HCT116 (cell line): ENCODE data around the gene UBAC2. TPM values are rescaled to one million over a fixed set of nuclear protein-coding genes. Genes with fewer than 3 reads are reported as not detected.

Source experiments
- ATAC-seq: fragments of 200-7000 bp; cut with Tn5 transposase; 2 replicates; pipeline ENCODE4 v1.9.1; 2020; ENCODE audit warnings: mild to moderate bottlenecking, moderate library complexity
- BruUV-seq: library from RNA; stranded (reverse); fragments of 400-500 nt; replicated peaks from 2 replicates; lab custom pipeline; 2021; lab: Mats Ljungman, UMichigan
- CTCF ChIA-PET: fragments of 300-600 bp; sonication (Branson Sonifier 250); formaldehyde crosslinking; loops from one replicate; lab custom pipeline; 2021; ENCODE audit warnings: antibody characterized with exemption; lab: Charles Lee
- POLR2A ChIA-PET: fragments of 300-600, 350-600 bp; sonication (Branson Sonifier 250); formaldehyde crosslinking; loops from one replicate; lab custom pipeline; 2021; ENCODE audit warnings: antibody characterized with exemption; lab: Charles Lee
- RAD21 ChIA-PET, 2 experiments: fragments of 300-600 bp; sonication (Branson Sonifier 250); formaldehyde crosslinking; loops; one replicate each; lab custom pipeline; 2023; ENCODE audit warnings: low total read pairs in 2 of 2; ENCODE audit not compliant: uncharacterized antibody in 2 of 2, unreplicated experiment in 2 of 2, low non-redundant PET in 1 of 2; lab: Charles Lee
- DNase-seq: peaks from one replicate; pipeline ENCODE4 v3.0.0-alpha.2; 2010; ENCODE audit warnings: low read depth, low spot score
- H2AFZ ChIP-seq: fragments of 200-600 bp; shearing (Covaris generic), sonication (generic); 2 replicates; pipeline ENCODE4 v1.6.1; 2017; ENCODE audit warnings: low read depth, mixed run types, mixed read lengths, antibody characterized with exemption, low read length; ENCODE audit not compliant: poor library complexity, severe bottlenecking
- H3K27ac ChIP-seq: 2 replicates; pipeline ENCODE4 v1.5.1; 2012; ENCODE audit warnings: low read depth, low read length
- H3K27me3 ChIP-seq: fragments of 200-600 bp; sonication (generic); 2 replicates; pipeline ENCODE4 v1.6.1; 2016; ENCODE audit warnings: mixed run types, low read length, mixed read lengths; ENCODE audit not compliant: insufficient read depth
- H3K36me3 ChIP-seq, 2 experiments: fragments of 200-500 bp in 1 of 2; fragments of 200-600 bp in 1 of 2; sonication (Bioruptor generic) in 1 of 2; sonication (generic) in 1 of 2; 2 replicates each; pipeline versions ENCODE4 v1.5.1 to v1.6.1; 2014 to 2016; ENCODE audit warnings: low read length in 2 of 2, inconsistent platforms in 1 of 2, mixed read lengths in 1 of 2, mixed run types in 1 of 2; ENCODE audit not compliant: insufficient read depth in 2 of 2, control insufficient read depth in 1 of 2
- H3K4me1 ChIP-seq, 2 experiments: fragments of 200-600 bp in 1 of 2; sonication (generic) in 1 of 2; 2 replicates each; pipeline versions ENCODE4 v1.5.1 to v1.6.1; 2012 to 2017; ENCODE audit warnings: low read length in 2 of 2, inconsistent platforms in 1 of 2, mild to moderate bottlenecking in 1 of 2, mixed read lengths in 1 of 2, mixed run types in 1 of 2, moderate library complexity in 1 of 2; ENCODE audit not compliant: insufficient read depth in 2 of 2, control insufficient read depth in 1 of 2
- H3K4me2 ChIP-seq: fragments of 200-600 bp; sonication (generic); 2 replicates; pipeline ENCODE4 v1.6.1; 2017; ENCODE audit warnings: mixed run types, low read length, mixed read lengths
- H3K4me3 ChIP-seq, 2 experiments: fragments of 200-600 bp in 1 of 2; sonication (generic) in 1 of 2; replicated peaks in 1 of 2; 2 replicates each; pipeline ENCODE4 v1.5.1; 2011 to 2016; ENCODE audit warnings: low read length in 2 of 2, control low read depth in 1 of 2, low read depth in 1 of 2, mild to moderate bottlenecking in 1 of 2, mixed read lengths in 1 of 2, mixed run types in 1 of 2
- H3K79me2 ChIP-seq: fragments of 200-600 bp; sonication (generic); 2 replicates; pipeline ENCODE4 v1.6.1; 2017; ENCODE audit warnings: mild to moderate bottlenecking, mixed run types, low read length, moderate library complexity, mixed read lengths; ENCODE audit not compliant: insufficient read depth
- H3K9ac ChIP-seq: fragments of 200-600 bp; sonication (generic); 2 replicates; pipeline ENCODE4 v1.6.1; 2016; ENCODE audit warnings: low read length, mixed read lengths
- H3K9me2 ChIP-seq: fragments of 200-600 bp; sonication (generic), shearing (Covaris generic); 2 replicates; pipeline ENCODE4 v1.6.1; 2017; ENCODE audit warnings: mixed run types, mild to moderate bottlenecking, moderate library complexity; ENCODE audit not compliant: insufficient read depth
- H3K9me3 ChIP-seq, 2 experiments: fragments of 200-500 bp in 1 of 2; fragments of 200-600 bp in 1 of 2; sonication (Bioruptor generic) in 1 of 2; sonication (generic) in 1 of 2; 2 replicates each; pipeline ENCODE4 v1.6.1; 2014 to 2017; ENCODE audit warnings: low read length in 2 of 2, mixed read lengths in 2 of 2, inconsistent platforms in 1 of 2, low read depth in 1 of 2, mild to moderate bottlenecking in 1 of 2, mixed run types in 1 of 2, moderate library complexity in 1 of 2; ENCODE audit not compliant: control insufficient read depth in 1 of 2, insufficient read depth in 1 of 2
- H4K20me1 ChIP-seq: fragments of 200-600 bp; sonication (generic), shearing (Covaris generic); 2 replicates; pipeline ENCODE4 v1.6.1; 2017; ENCODE audit warnings: mixed run types, mild to moderate bottlenecking, moderate library complexity; ENCODE audit not compliant: insufficient read depth
- ATF3 ChIP-seq: IDR thresholded peaks from 2 replicates; pipeline ENCODE4 v1.6.1; 2012
- CBX3 ChIP-seq: IDR thresholded peaks from 2 replicates; pipeline ENCODE4 v1.6.1; 2012; ENCODE audit warnings: low read depth
- CTCF ChIP-seq, 3 experiments: fragments of 200-600 bp in 1 of 3; sonication (generic) in 1 of 3; IDR thresholded peaks in 2 of 3; conservative IDR thresholded peaks in 1 of 3; 2 replicates each; pipeline ENCODE4 v1.5.1; 2012 to 2017; ENCODE audit warnings: low read depth in 2 of 3, low read length in 2 of 3, antibody characterized with exemption in 1 of 3, borderline replicate concordance in 1 of 3, control low read depth in 1 of 3, mild to moderate bottlenecking in 1 of 3, mixed read lengths in 1 of 3, mixed run types in 1 of 3, moderate library complexity in 1 of 3; ENCODE audit not compliant: insufficient read depth in 1 of 3
- EGR1 ChIP-seq: IDR thresholded peaks from 2 replicates; pipeline ENCODE4 v1.6.1; 2012; ENCODE audit warnings: low read depth
- EZH2 ChIP-seq: fragments of 200-600 bp; sonication (generic); IDR thresholded peaks from 2 replicates; pipeline ENCODE4 v1.6.1; 2017; ENCODE audit warnings: antibody characterized with exemption, mixed run types
- EZH2phosphoT487 ChIP-seq: fragments of 200-600 bp; IDR thresholded peaks from 2 replicates; pipeline ENCODE4 v1.6.1; 2018; ENCODE audit warnings: antibody characterized with exemption, borderline replicate concordance
- JUND ChIP-seq: IDR thresholded peaks from 2 replicates; pipeline ENCODE4 v1.6.1; 2012
- MAX ChIP-seq: IDR thresholded peaks from 2 replicates; pipeline ENCODE4 v1.6.1; 2012
- POLR2A ChIP-seq: IDR thresholded peaks from 2 replicates; pipeline ENCODE4 v1.7.0; 2011; ENCODE audit warnings: borderline replicate concordance; ENCODE audit not compliant: insufficient read depth, insufficient read length; ENCODE audit errors: extremely low read depth
- POLR2AphosphoS5 ChIP-seq: IDR thresholded peaks from 2 replicates; pipeline ENCODE4 v1.6.1; 2011; ENCODE audit warnings: mild to moderate bottlenecking, low read depth, low read length, moderate library complexity
- RAD21 ChIP-seq: IDR thresholded peaks from 2 replicates; pipeline ENCODE4 v1.6.1; 2012; ENCODE audit warnings: low read depth, mild to moderate bottlenecking
- REST ChIP-seq: IDR thresholded peaks from 2 replicates; pipeline ENCODE4 v1.6.1; 2012; ENCODE audit warnings: low read depth
- SIN3A ChIP-seq: IDR thresholded peaks from 2 replicates; pipeline ENCODE4 v1.6.1; 2012; ENCODE audit warnings: low read depth
- TCF7L2 ChIP-seq: IDR thresholded peaks from 2 replicates; pipeline ENCODE4 v1.7.0; 2011; ENCODE audit warnings: borderline replicate concordance, inconsistent platforms; ENCODE audit not compliant: insufficient read depth, insufficient read length; ENCODE audit errors: extremely low read depth
- ZFX ChIP-seq: fragments of 450-650 bp; IDR thresholded peaks from 2 replicates; pipeline ENCODE4 v1.6.1; 2017
- ZNF274 ChIP-seq: fragments of 200-500 bp; sonication (Bioruptor generic); IDR thresholded peaks from 2 replicates; pipeline ENCODE4 v1.6.1; 2014; ENCODE audit warnings: mild to moderate bottlenecking, low read depth, low read length, inconsistent platforms
- intact Hi-C: fragments of 100-400 bp; cut with micrococcal nuclease; formaldehyde crosslinking; loops from 2 replicates; pipeline ENCODE4 v1.10.0; 2022
- total RNA-seq: library from RNA; stranded (reverse); gene quantifications from one replicate; pipeline ENCODE4 v1.2.1, GENCODE V29; 2021; ENCODE audit not compliant: unreplicated experiment

Gene UBAC2
- total RNA-seq, 1 experiment from 2014 or later = 67.4 TPM

- Histone ChIP-seq H3K9ac (no peak overlapping the region), H3K4me2 (no peak overlapping the region), H3K4me3 (no peak overlapping the region), H3K4me1 (peaks cover 0 to 6% of the 10 kb centered on the region in 2 experiments; a peak in 1 of 4 replicates), H2AFZ (no peak overlapping the region), H3K27ac (no peak overlapping the region), H3K9me3 (no peaks in the 10 kb centered on the region), H3K36me3 (peaks cover 4 to 17% of the 10 kb centered on the region in 2 experiments; a peak in 3 of 4 replicates), H3K27me3 (no peaks in the 10 kb centered on the region), H4K20me1 (no peaks in the 10 kb centered on the region), H3K9me2 (no peaks in the 10 kb centered on the region), H3K79me2 (no peaks in the 10 kb centered on the region)
- TF ChIP-seq POLR2A = no peak
- TF ChIP-seq TCF7L2 = no peak
- no peak for TF ChIP-seq ATF3
- no peak for TF ChIP-seq EZH2
- TF ChIP-seq RAD21 = no peak
- no peak for DNase-seq
- ChIA-PET CTCF (no interaction called here), RAD21 (no interaction called here), POLR2A (no interaction called here)
- ATAC-seq = no peak
- intact Hi-C loops = no loop called here
- no TSS peak for BruUV-seq
These were observed 130.3 kb downstream of the UBAC2 start for GRCh38 chr13:99330942-99331341.

GRCh38 chr13:99331881-99332293, 131.2 kb downstream of the UBAC2 start:
- Histone ChIP-seq H3K36me3 (peaks cover 4 to 17% of the 10 kb centered on the region in 2 experiments; a peak in 3 of 4 replicates), H3K27me3 (no peaks in the 10 kb centered on the region), H3K4me3 (no peak overlapping the region), H3K4me2 (no peak overlapping the region), H3K79me2 (no peaks in the 10 kb centered on the region), H3K4me1 (peaks cover 0 to 6% of the 10 kb centered on the region in 2 experiments; a peak in 1 of 4 replicates), H2AFZ (no peak overlapping the region), H4K20me1 (no peaks in the 10 kb centered on the region), H3K9me2 (no peaks in the 10 kb centered on the region), H3K9ac (no peak overlapping the region), H3K9me3 (no peaks in the 10 kb centered on the region), H3K27ac (no peak overlapping the region)
- TF ChIP-seq POLR2AphosphoS5 = no peak
- TF ChIP-seq ZNF274 = no peak
- no peak for TF ChIP-seq JUND
- no peak for TF ChIP-seq EZH2phosphoT487
- TF ChIP-seq CBX3 = no peak
- TF ChIP-seq MAX = no peak
- TF ChIP-seq REST = no peak
- no peak for TF ChIP-seq ZFX
- no peak for TF ChIP-seq SIN3A
- TF ChIP-seq ATF3 = no peak
- TF ChIP-seq CTCF (IDR thresholded peaks at IDR 0.05 in 2 of 3, conservative IDR thresholded peaks at IDR 0.05 in 1 of 3; ENCODE audit: borderline replicate concordance in 1 of 3, insufficient read depth in 1 of 3, low read depth in 2 of 3, low read length in 2 of 3) = no peak
- no peak for TF ChIP-seq EGR1
- RAD21 ChIA-PET = no interaction called here
- CTCF ChIA-PET = no interaction called here
- POLR2A ChIA-PET = no interaction called here
- DNase-seq (no peak), ATAC-seq (no peak; the same call in 1 of the 2 replicates)
- intact Hi-C loops = no loop called here
- BruUV-seq = no TSS peak
